Endodermal cell (in vitro differentiated cells): ENCODE data around the gene OS9. TPM values are rescaled to one million over a fixed set of nuclear protein-coding genes. Genes with fewer than 3 reads are reported as not detected.

Experiments used
- DNase-seq: peaks from one replicate; pipeline ENCODE4 v3.0.0-alpha.2; 2017
- H3K27ac ChIP-seq: 2 replicates; pipeline ENCODE4 v1.5.1; 2013; ENCODE audit warnings: mild to moderate bottlenecking, low read depth, low read length, moderate library complexity
- H3K27me3 ChIP-seq: 2 replicates; pipeline ENCODE4 v1.6.1; 2013; ENCODE audit warnings: mild to moderate bottlenecking, low read length, moderate library complexity; ENCODE audit not compliant: insufficient read depth, control insufficient read depth, poor library complexity, severe bottlenecking
- H3K36me3 ChIP-seq: 2 replicates; pipeline ENCODE4 v1.7.0; 2013; ENCODE audit warnings: mild to moderate bottlenecking, low read length, moderate library complexity; ENCODE audit not compliant: control insufficient read depth, insufficient read depth
- H3K4me1 ChIP-seq: one replicate; pipeline ENCODE4 v1.7.0; 2013; ENCODE audit warnings: low read length; ENCODE audit not compliant: control insufficient read depth, insufficient read depth
- H3K4me3 ChIP-seq: 2 replicates; pipeline ENCODE4 v1.5.1; 2013; ENCODE audit warnings: mild to moderate bottlenecking, low read length, moderate library complexity
- H3K9ac ChIP-seq: 2 replicates; pipeline ENCODE4 v1.6.1; 2013; ENCODE audit warnings: mild to moderate bottlenecking, low read length, moderate library complexity; ENCODE audit not compliant: poor library complexity, severe bottlenecking; ENCODE audit errors: extremely low read depth
- H3K9me3 ChIP-seq: 2 replicates; pipeline ENCODE4 v1.6.1; 2013; ENCODE audit warnings: mild to moderate bottlenecking, low read length, moderate library complexity; ENCODE audit not compliant: control insufficient read depth
- H3K27ac Mint-ChIP-seq: 2 replicates; pipeline ENCODE4 v1.8.0; 2020; ENCODE audit warnings: mixed read lengths
- H3K27me3 Mint-ChIP-seq: 2 replicates; pipeline ENCODE4 v1.8.0; 2021; ENCODE audit warnings: mild to moderate bottlenecking, mixed read lengths; ENCODE audit not compliant: insufficient read depth
- H3K36me3 Mint-ChIP-seq: 2 replicates; pipeline ENCODE4 v1.8.0; 2020; ENCODE audit warnings: low read depth, mixed read lengths
- H3K4me1 Mint-ChIP-seq: 2 replicates; pipeline ENCODE4 v1.8.0; 2020; ENCODE audit warnings: mixed read lengths
- H3K4me3 Mint-ChIP-seq: 2 replicates; pipeline ENCODE4 v1.8.0; 2020; ENCODE audit warnings: mild to moderate bottlenecking, moderate library complexity, mixed read lengths
- H3K9me3 Mint-ChIP-seq: 2 replicates; pipeline ENCODE4 v1.8.0; 2020; ENCODE audit warnings: mild to moderate bottlenecking, mixed read lengths
- CTCF ChIP-seq: fragments of 200-600 bp; sonication (generic); conservative IDR thresholded peaks from 2 replicates; pipeline ENCODE4 v1.5.0; 2021; ENCODE audit warnings: antibody characterized with exemption, mild to moderate bottlenecking
- WGBS, 2 experiments: methylation state at CpG; one replicate each; pipeline versions ENCODE4 v1.1.5 to v1.1.7; 2013; ENCODE audit warnings: missing lambda C conversion rate in 2 of 2, mixed read lengths in 1 of 2; ENCODE audit not compliant: insufficient coverage in 1 of 2, insufficient read length in 1 of 2; 5-methylcytosine and 5-hydroxymethylcytosine counted together
- total RNA-seq, 2 donors: library from RNA; stranded (reverse); fragmentation: NEBNext Ultra II Directional in 1 of 2; extraction: Animal tissue kit (Norgen Biotek cat#: 25700) in 1 of 2; gene quantifications; 2 replicates in 1 of 2; 3 replicates in 1 of 2; pipeline ENCODE4 v1.2.1, GENCODE V29; 2021

Gene OS9
- total RNA-seq, 2 donors from 2014 or later, result 108 to 142 TPM

GRCh38 chr12:57738661-57739237 is 44.8 kb downstream of the OS9 start, which contains the start of gene AGAP2:
AGAP2 (minus strand) TSS chr12:57738742; CDS start chr12:57738246, 496 bp downstream.
- Mint-ChIP-seq H3K4me3 (peak within 1 kb of the TSS; percentile 45), H3K9me3 (no peaks in the 10 kb centered on the region), H3K27me3 (peaks cover 93% of the 10 kb centered on the region), H3K27ac (no peak within 1 kb of the TSS), H3K4me1 (peaks cover 8% of the 10 kb centered on the region), H3K36me3 (no peaks in the 10 kb centered on the region)
- no peaks in the 10 kb centered on the region for H3K36me3 ChIP-seq
- H3K9ac ChIP-seq, result no peak within 1 kb of the TSS
- TF ChIP-seq CTCF, result no peak
- H3K27me3 ChIP-seq, result peaks cover 100% of the 10 kb centered on the region
- 0% methylated on average over 5 to 28 of the region's 36 CpGs for WGBS, 2 experiments
- no peaks in the 10 kb centered on the region for H3K4me1 ChIP-seq
- no peak within 1 kb of the TSS for H3K4me3 ChIP-seq
- H3K9me3 ChIP-seq, result no peaks in the 10 kb centered on the region
- DNase-seq, result peak; percentile 89
- H3K27ac ChIP-seq, result no peak within 1 kb of the TSS

- no peak overlapping the region for H3K4me3 ChIP-seq
- H3K9ac ChIP-seq, result no peak overlapping the region
- Mint-ChIP-seq H3K27ac (no peak overlapping the region), H3K36me3 (no peaks in the 10 kb centered on the region), H3K4me3 (peak overlapping the region; percentile 45), H3K4me1 (peaks cover 8% of the 10 kb centered on the region), H3K27me3 (peaks cover 92% of the 10 kb centered on the region), H3K9me3 (no peaks in the 10 kb centered on the region)
- no peak for TF ChIP-seq CTCF
- no peaks in the 10 kb centered on the region for H3K9me3 ChIP-seq
- peaks cover 99% of the 10 kb centered on the region for H3K27me3 ChIP-seq
- no peak for DNase-seq
- H3K27ac ChIP-seq, result no peak overlapping the region
- H3K36me3 ChIP-seq, result no peaks in the 10 kb centered on the region
- WGBS, 2 experiments, result 21% methylated on average over 7 of the region's 7 CpGs; no CpG with 5 or more reads in 1 of the 2 experiments
- H3K4me1 ChIP-seq, result no peaks in the 10 kb centered on the region
Observed at GRCh38 chr12:57739387-57739786, 45.5 kb downstream of the OS9 start.

- no peaks in the 10 kb centered on the region for H3K4me1 ChIP-seq
- Mint-ChIP-seq H3K9me3 (peaks cover 3% of the 10 kb centered on the region), H3K27ac (no peak overlapping the region), H3K36me3 (no peaks in the 10 kb centered on the region), H3K27me3 (peaks cover 86% of the 10 kb centered on the region), H3K4me1 (peaks cover 8% of the 10 kb centered on the region), H3K4me3 (no peak overlapping the region)
- H3K9me3 ChIP-seq, result no peaks in the 10 kb centered on the region
- no peaks in the 10 kb centered on the region for H3K36me3 ChIP-seq
- TF ChIP-seq CTCF, result no peak
- 20 to 39% methylated on average over 1 to 10 of the region's 10 CpGs for WGBS, 2 experiments
- H3K27ac ChIP-seq, result no peak overlapping the region
- DNase-seq, result no peak
- no peak overlapping the region for H3K4me3 ChIP-seq
- no peak overlapping the region for H3K9ac ChIP-seq
- peaks cover 93% of the 10 kb centered on the region for H3K27me3 ChIP-seq
Observed at GRCh38 chr12:57739914-57740538, 46.1 kb downstream of the OS9 start.
